ENCODE results near the gene ARFGEF3. TPM values are rescaled to one million over a fixed set of nuclear protein-coding genes. Genes with fewer than 3 reads are reported as not detected.

Gene ARFGEF3
- total RNA-seq, 2 donors from 2014 or later, result 13.5 to 21.8 TPM

GRCh38 chr6:138198430-138199091 is 36.8 kb downstream of the ARFGEF3 start:
- no peaks in the 10 kb centered on the region for H3K36me3 ChIP-seq (replicated peaks in 1 of 2; ENCODE audit: insufficient read depth in 1 of 2, low read depth in 2 of 2)
- 86 to 87% methylated on average over 6 of the region's 6 CpGs for WGBS, 2 donors
- no peak overlapping the region for H3K27ac ChIP-seq
- peaks cover 9% of the 10 kb centered on the region for H3K4me1 ChIP-seq
- DNase-seq, result no peak
- no peaks in the 10 kb centered on the region for H3K9me3 ChIP-seq
- H3K4me3 ChIP-seq, result no peak overlapping the region
- no peak for ATAC-seq
- TF ChIP-seq CTCF (IDR thresholded peaks at IDR 0.05) (no peak), POLR2A (IDR thresholded peaks at IDR 0.05) (no peak)
- intact Hi-C loops (cut with DNase I), result no loop called here
- no peaks in the 10 kb centered on the region for H3K27me3 ChIP-seq

GRCh38 chr6:138201836-138202235 is 40.1 kb downstream of the ARFGEF3 start:
- intact Hi-C loops (cut with DNase I), result no loop called here
- Histone ChIP-seq H3K4me1 (peaks cover 12% of the 10 kb centered on the region), H3K4me3 (no peak overlapping the region), H3K27me3 (no peaks in the 10 kb centered on the region), H3K27ac (no peak overlapping the region), H3K9me3 (no peaks in the 10 kb centered on the region), H3K36me3 (replicated peaks in 1 of 2; ENCODE audit: insufficient read depth in 1 of 2, low read depth in 2 of 2) (no peaks in the 10 kb centered on the region)
- DNase-seq (no peak), ATAC-seq (no peak)
- TF ChIP-seq CTCF (IDR thresholded peaks at IDR 0.05), result no peak
- no peak for TF ChIP-seq POLR2A (IDR thresholded peaks at IDR 0.05)
- 89 to 96% methylated on average over 4 of the region's 4 CpGs for WGBS, 2 donors

GRCh38 chr6:138203315-138203714 is 41.6 kb downstream of the ARFGEF3 start:
- TF ChIP-seq POLR2A (IDR thresholded peaks at IDR 0.05) (no peak), CTCF (IDR thresholded peaks at IDR 0.05) (no peak)
- Histone ChIP-seq H3K4me1 (peaks cover 12% of the 10 kb centered on the region), H3K9me3 (no peaks in the 10 kb centered on the region), H3K27ac (no peak overlapping the region), H3K36me3 (replicated peaks in 1 of 2; ENCODE audit: insufficient read depth in 1 of 2, low read depth in 2 of 2) (no peaks in the 10 kb centered on the region), H3K27me3 (no peaks in the 10 kb centered on the region), H3K4me3 (no peak overlapping the region)
- no peak for DNase-seq
- 95 to 96% methylated on average over 2 of the region's 2 CpGs for WGBS, 2 donors
- ATAC-seq, result no peak
- intact Hi-C loops (cut with DNase I), result no loop called here

GRCh38 chr6:138204303-138204702 is 42.6 kb downstream of the ARFGEF3 start:
- TF ChIP-seq POLR2A (IDR thresholded peaks at IDR 0.05) (no peak), CTCF (IDR thresholded peaks at IDR 0.05) (no peak)
- no peak overlapping the region for H3K27ac ChIP-seq
- DNase-seq (no peak), ATAC-seq (no peak)
- no peaks in the 10 kb centered on the region for H3K36me3 ChIP-seq (replicated peaks in 1 of 2; ENCODE audit: insufficient read depth in 1 of 2, low read depth in 2 of 2)
- H3K9me3 ChIP-seq, result no peaks in the 10 kb centered on the region
- no peak overlapping the region for H3K4me3 ChIP-seq
- peaks cover 12% of the 10 kb centered on the region for H3K4me1 ChIP-seq
- intact Hi-C loops (cut with DNase I), result no loop called here
- H3K27me3 ChIP-seq, result no peaks in the 10 kb centered on the region

GRCh38 chr6:138204792-138205384 is 43.1 kb downstream of the ARFGEF3 start:
- intact Hi-C loops (cut with DNase I), result no loop called here
- 62% methylated on average over 4 of the region's 4 CpGs for WGBS, 2 donors
- Histone ChIP-seq H3K9me3 (no peaks in the 10 kb centered on the region), H3K27ac (no peak overlapping the region), H3K4me1 (peaks cover 12% of the 10 kb centered on the region), H3K4me3 (no peak overlapping the region), H3K27me3 (no peaks in the 10 kb centered on the region), H3K36me3 (replicated peaks in 1 of 2; ENCODE audit: insufficient read depth in 1 of 2, low read depth in 2 of 2) (no peaks in the 10 kb centered on the region)
- ATAC-seq (no peak), DNase-seq (no peak)
- TF ChIP-seq POLR2A (IDR thresholded peaks at IDR 0.05) (no peak), CTCF (IDR thresholded peaks at IDR 0.05) (no peak)
